Gastroesophageal sphincter (tissue), 3 donors: Measurements from ENCODE around the gene SSBP2.

Experiments used
- CTCF ChIP-seq, 4 experiments: fragments of 200-600 bp in 2 of 4; fragments of 450-650 bp in 2 of 4; sonication (generic) in 1 of 4; IDR thresholded peaks; one replicate each; pipeline ENCODE4 v1.5.1; 2017 to 2019; ENCODE audit warnings: antibody characterized with exemption in 4 of 4, mild to moderate bottlenecking in 2 of 4, moderate library complexity in 2 of 4
- EP300 ChIP-seq: sonication (generic); formaldehyde crosslinking; IDR thresholded peaks from one replicate; pipeline ENCODE4 v1.6.1; 2017; ENCODE audit warnings: antibody characterized with exemption, mild to moderate bottlenecking
- POLR2A ChIP-seq, 2 donors: fragments of 450-650 bp; IDR thresholded peaks; one replicate each; pipeline ENCODE4 v1.6.1; 2017; ENCODE audit warnings: antibody characterized with exemption in 2 of 2, mild to moderate bottlenecking in 2 of 2, moderate library complexity in 1 of 2
- POLR2AphosphoS5 ChIP-seq: sonication (generic); formaldehyde crosslinking; IDR thresholded peaks from one replicate; pipeline ENCODE4 v1.6.1; 2017; ENCODE audit warnings: antibody characterized with exemption

- TF ChIP-seq POLR2A (IDR thresholded peaks at IDR 0.05) (no peak), CTCF (IDR thresholded peaks at IDR 0.05) (no peak), EP300 (no peak), POLR2AphosphoS5 (no peak)
These were observed 171.5 kb downstream of the SSBP2 start for GRCh38 chr5:81579262-81579924.
